ENCODE measurements around the gene PSMC6.

DNA sequence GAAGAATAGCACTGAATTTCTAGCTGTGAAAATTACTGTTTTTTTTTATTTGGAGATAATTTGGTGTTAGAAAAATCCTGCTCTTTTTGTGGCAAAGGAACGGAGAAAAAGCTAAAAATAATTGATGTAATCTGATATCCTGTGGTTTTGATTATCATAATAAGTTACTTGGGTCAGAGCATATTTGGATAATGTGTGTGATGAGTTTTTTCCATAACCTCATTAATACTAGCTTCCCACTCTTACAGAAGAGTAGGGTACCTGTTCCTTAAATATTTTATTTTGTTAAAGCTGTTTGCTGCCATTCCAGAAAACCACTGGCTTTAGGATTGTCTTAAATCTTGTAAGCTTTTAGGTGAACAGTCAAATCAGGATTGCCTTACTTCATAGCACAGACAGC lies 4.7 kb downstream of the PSMC6 start:
- TF ChIP-seq ZNF37A (tag by site-specific recombination; IDR thresholded peaks at IDR 0.05) (no peak), SP2 (tag by site-specific recombination; IDR thresholded peaks at IDR 0.05) (no peak), ZBTB7A (tag by site-specific recombination; IDR thresholded peaks at IDR 0.05; ENCODE audit: low read depth) (no peak), ZNF707 (tag by site-specific recombination; IDR thresholded peaks at IDR 0.05) (no peak), ZNF530 (tag by site-specific recombination; IDR thresholded peaks at IDR 0.05; ENCODE audit: low read depth) (no peak)
- TF ChIP-seq, protein P1, sequence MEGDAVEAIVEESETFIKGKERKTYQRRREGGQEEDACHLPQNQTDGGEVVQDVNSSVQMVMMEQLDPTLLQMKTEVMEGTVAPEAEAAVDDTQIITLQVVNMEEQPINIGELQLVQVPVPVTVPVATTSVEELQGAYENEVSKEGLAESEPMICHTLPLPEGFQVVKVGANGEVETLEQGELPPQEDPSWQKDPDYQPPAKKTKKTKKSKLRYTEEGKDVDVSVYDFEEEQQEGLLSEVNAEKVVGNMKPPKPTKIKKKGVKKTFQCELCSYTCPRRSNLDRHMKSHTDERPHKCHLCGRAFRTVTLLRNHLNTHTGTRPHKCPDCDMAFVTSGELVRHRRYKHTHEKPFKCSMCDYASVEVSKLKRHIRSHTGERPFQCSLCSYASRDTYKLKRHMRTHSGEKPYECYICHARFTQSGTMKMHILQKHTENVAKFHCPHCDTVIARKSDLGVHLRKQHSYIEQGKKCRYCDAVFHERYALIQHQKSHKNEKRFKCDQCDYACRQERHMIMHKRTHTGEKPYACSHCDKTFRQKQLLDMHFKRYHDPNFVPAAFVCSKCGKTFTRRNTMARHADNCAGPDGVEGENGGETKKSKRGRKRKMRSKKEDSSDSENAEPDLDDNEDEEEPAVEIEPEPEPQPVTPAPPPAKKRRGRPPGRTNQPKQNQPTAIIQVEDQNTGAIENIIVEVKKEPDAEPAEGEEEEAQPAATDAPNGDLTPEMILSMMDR (tag by site-specific recombination; IDR thresholded peaks at IDR 0.05): no peak

Measured in HEK293 (cell line).